Activated T-cell treated with anti-CD3 and anti-CD28 coated beads, Interleukin-2, amount 50 U/mL, for 24 hours (primary cell): ENCODE measurements around the gene PRKACG.
"Not testable (repeated sequence)": the region's sequence is repeated elsewhere in the genome, so short reads cannot be mapped to it uniquely, and the experiment has no call there.

Source experiments
- DNase-seq: peaks from one replicate; pipeline ENCODE4 v3.0.0-alpha.2; 2020
- H3K27ac Mint-ChIP-seq: 2 replicates; pipeline ENCODE4 v1.8.0; 2020; ENCODE audit warnings: mild to moderate bottlenecking, mixed read lengths
- H3K27me3 Mint-ChIP-seq: 2 replicates; pipeline ENCODE4 v1.8.0; 2020; ENCODE audit warnings: mixed read lengths
- H3K36me3 Mint-ChIP-seq: 2 replicates; pipeline ENCODE4 v1.8.0; 2020; ENCODE audit warnings: low read depth, mixed read lengths
- H3K4me1 Mint-ChIP-seq: 2 replicates; pipeline ENCODE4 v1.8.0; 2020; ENCODE audit warnings: low read depth, mixed read lengths
- H3K4me3 Mint-ChIP-seq: 2 replicates; pipeline ENCODE4 v1.8.0; 2020; ENCODE audit warnings: mild to moderate bottlenecking, moderate library complexity, mixed read lengths
- H3K9me3 Mint-ChIP-seq: 2 replicates; pipeline ENCODE4 v1.8.0; 2020; ENCODE audit warnings: mixed read lengths

Gene PRKACG

GRCh38 chr9:69014013-69014412 lies at the start of gene PRKACG:
TSS of gene PRKACG (minus strand) at chr9:69014113. CDS start at chr9:69014092, 21 bp downstream.
- Mint-ChIP-seq H3K27me3 (peaks cover 19% of the 10 kb centered on the region), H3K9me3 (no peaks in the 10 kb centered on the region), H3K36me3 (no peaks in the 10 kb centered on the region), H3K27ac (no peak within 1 kb of the TSS), H3K4me1 (peaks cover 12% of the 10 kb centered on the region), H3K4me3 (no peak within 1 kb of the TSS)
- DNase-seq = no peak

GRCh38 chr9:69062195-69062594 lies 48.3 kb upstream of the PRKACG start:
- Mint-ChIP-seq H3K4me3 (no peak overlapping the region), H3K9me3 (no peaks in the 10 kb centered on the region), H3K4me1 (peaks cover 2% of the 10 kb centered on the region), H3K27ac (no peak overlapping the region), H3K36me3 (peaks cover 85% of the 10 kb centered on the region), H3K27me3 (no peaks in the 10 kb centered on the region)
- no peak for DNase-seq

GRCh38 chr9:69060766-69061165 lies 46.9 kb upstream of the PRKACG start:
- H3K4me1 Mint-ChIP-seq = peaks cover 2% of the 10 kb centered on the region
- no peak overlapping the region for H3K27ac Mint-ChIP-seq
- H3K9me3 Mint-ChIP-seq = no peaks in the 10 kb centered on the region
- no peaks in the 10 kb centered on the region for H3K27me3 Mint-ChIP-seq
- peaks cover 81% of the 10 kb centered on the region for H3K36me3 Mint-ChIP-seq
- DNase-seq = no peak
- H3K4me3 Mint-ChIP-seq = no peak overlapping the region

- Mint-ChIP-seq H3K27ac (no peak overlapping the region), H3K9me3 (no peaks in the 10 kb centered on the region), H3K4me1 (peaks cover 2% of the 10 kb centered on the region), H3K36me3 (peaks cover 80% of the 10 kb centered on the region), H3K27me3 (no peaks in the 10 kb centered on the region), H3K4me3 (no peak overlapping the region)
- no peak for DNase-seq
Observed at GRCh38 chr9:69058101-69058500, 44.2 kb upstream of the PRKACG start.

- no peak for DNase-seq
- Mint-ChIP-seq H3K27me3 (no peaks in the 10 kb centered on the region), H3K36me3 (peaks cover 71% of the 10 kb centered on the region), H3K4me3 (no peak overlapping the region), H3K27ac (no peak overlapping the region), H3K4me1 (peaks cover 2% of the 10 kb centered on the region), H3K9me3 (no peaks in the 10 kb centered on the region)
Observed at GRCh38 chr9:69056191-69056815, 42.4 kb upstream of the PRKACG start.

GRCh38 chr9:69054989-69055388 lies 41.1 kb upstream of the PRKACG start:
- H3K27me3 Mint-ChIP-seq = no peaks in the 10 kb centered on the region
- H3K4me1 Mint-ChIP-seq = no peaks in the 10 kb centered on the region
- no peak for DNase-seq
- no peaks in the 10 kb centered on the region for H3K9me3 Mint-ChIP-seq
- H3K4me3 Mint-ChIP-seq = no peak overlapping the region
- H3K27ac Mint-ChIP-seq = no peak overlapping the region
- H3K36me3 Mint-ChIP-seq = peaks cover 66% of the 10 kb centered on the region

- H3K4me3 Mint-ChIP-seq, DNase-seq, H3K4me1 Mint-ChIP-seq, H3K9me3 Mint-ChIP-seq, H3K27me3 Mint-ChIP-seq, H3K27ac Mint-ChIP-seq: not testable (repeated sequence)
- peaks cover 67% of the 10 kb centered on the region for H3K36me3 Mint-ChIP-seq
Observed at GRCh38 chr9:69050936-69051335, 37.0 kb upstream of the PRKACG start.

- DNase-seq = no peak
- H3K4me1 Mint-ChIP-seq = peaks cover 8% of the 10 kb centered on the region
- H3K36me3 Mint-ChIP-seq = peaks cover 63% of the 10 kb centered on the region
- no peaks in the 10 kb centered on the region for H3K9me3 Mint-ChIP-seq
- H3K27me3 Mint-ChIP-seq = no peaks in the 10 kb centered on the region
- peak overlapping the region; percentile 1 for H3K27ac Mint-ChIP-seq
- H3K4me3 Mint-ChIP-seq = no peak overlapping the region
Observed at GRCh38 chr9:69049094-69049493, 35.2 kb upstream of the PRKACG start.

GRCh38 chr9:69047371-69047770 lies 33.5 kb upstream of the PRKACG start:
- peaks cover 68% of the 10 kb centered on the region for H3K36me3 Mint-ChIP-seq
- peaks cover 23% of the 10 kb centered on the region for H3K4me1 Mint-ChIP-seq
- no peak for DNase-seq
- H3K9me3 Mint-ChIP-seq = no peaks in the 10 kb centered on the region
- H3K4me3 Mint-ChIP-seq = no peak overlapping the region
- H3K27me3 Mint-ChIP-seq = no peaks in the 10 kb centered on the region
- H3K27ac Mint-ChIP-seq = no peak overlapping the region

GRCh38 chr9:69046723-69047122 lies 32.8 kb upstream of the PRKACG start:
- no peaks in the 10 kb centered on the region for H3K9me3 Mint-ChIP-seq
- H3K36me3 Mint-ChIP-seq = peaks cover 71% of the 10 kb centered on the region
- H3K27me3 Mint-ChIP-seq = no peaks in the 10 kb centered on the region
- H3K27ac Mint-ChIP-seq = no peak overlapping the region
- H3K4me3 Mint-ChIP-seq = no peak overlapping the region
- H3K4me1 Mint-ChIP-seq = peaks cover 23% of the 10 kb centered on the region
- DNase-seq = no peak

- Mint-ChIP-seq H3K27me3 (no peaks in the 10 kb centered on the region), H3K9me3 (no peaks in the 10 kb centered on the region)
Observed at GRCh38 chr9:69045821-69046220, 31.9 kb upstream of the PRKACG start.

GRCh38 chr9:69044240-69045219 lies 30.6 kb upstream of the PRKACG start:
- peak overlapping the region; percentile 76 for H3K27ac Mint-ChIP-seq
- H3K36me3 Mint-ChIP-seq = peaks cover 67% of the 10 kb centered on the region
- H3K9me3 Mint-ChIP-seq = no peaks in the 10 kb centered on the region
- no peaks in the 10 kb centered on the region for H3K27me3 Mint-ChIP-seq
- no peak overlapping the region for H3K4me3 Mint-ChIP-seq
- DNase-seq = no peak
- H3K4me1 Mint-ChIP-seq = peaks cover 25% of the 10 kb centered on the region

More at GRCh38 chr9:69045821-69046220, 31.9 kb upstream of the PRKACG start:
- DNase-seq = no peak
- peaks cover 25% of the 10 kb centered on the region for H3K4me1 Mint-ChIP-seq
- H3K27ac Mint-ChIP-seq = peak overlapping the region; percentile 17
- peaks cover 67% of the 10 kb centered on the region for H3K36me3 Mint-ChIP-seq
- H3K4me3 Mint-ChIP-seq = no peak overlapping the region

- Mint-ChIP-seq H3K4me1 (peaks cover 41% of the 10 kb centered on the region), H3K9me3 (no peaks in the 10 kb centered on the region), H3K27ac (no peak overlapping the region), H3K36me3 (peaks cover 52% of the 10 kb centered on the region), H3K4me3 (no peak overlapping the region), H3K27me3 (no peaks in the 10 kb centered on the region)
- DNase-seq = no peak
Observed at GRCh38 chr9:69040646-69041045, 26.7 kb upstream of the PRKACG start.

- no peaks in the 10 kb centered on the region for H3K9me3 Mint-ChIP-seq
- no peaks in the 10 kb centered on the region for H3K27me3 Mint-ChIP-seq
- peak overlapping the region; percentile 95 for H3K27ac Mint-ChIP-seq
- H3K36me3 Mint-ChIP-seq = peaks cover 27% of the 10 kb centered on the region
- no peak for DNase-seq
- peak overlapping the region; percentile 96 for H3K4me3 Mint-ChIP-seq
- peaks cover 22% of the 10 kb centered on the region for H3K4me1 Mint-ChIP-seq
Observed at GRCh38 chr9:69036799-69037198, 22.9 kb upstream of the PRKACG start.

GRCh38 chr9:69036309-69036708 lies 22.4 kb upstream of the PRKACG start:
- H3K4me1 Mint-ChIP-seq = peaks cover 26% of the 10 kb centered on the region
- no peaks in the 10 kb centered on the region for H3K27me3 Mint-ChIP-seq
- peaks cover 27% of the 10 kb centered on the region for H3K36me3 Mint-ChIP-seq
- H3K9me3 Mint-ChIP-seq = no peaks in the 10 kb centered on the region
- peak overlapping the region; percentile 96 for H3K4me3 Mint-ChIP-seq
- DNase-seq = no peak
- H3K27ac Mint-ChIP-seq = peak overlapping the region; percentile 95
